Endometrium (tissue), 2 donors: ENCODE results near the gene GAGE10.
"Not testable (repeated sequence)": the region's sequence is repeated elsewhere in the genome, so short reads cannot be mapped to it uniquely, and the experiment has no call there.

ENCODE experiments used
- FAIRE-seq: peaks from 2 replicates; lab custom pipeline; 2012; peaks lifted over from hg19 to GRCh38; lab: Jason Lieb, UNC
- donor health status: control.
- donor health status: control.

The GAGE10 gene

DNA sequence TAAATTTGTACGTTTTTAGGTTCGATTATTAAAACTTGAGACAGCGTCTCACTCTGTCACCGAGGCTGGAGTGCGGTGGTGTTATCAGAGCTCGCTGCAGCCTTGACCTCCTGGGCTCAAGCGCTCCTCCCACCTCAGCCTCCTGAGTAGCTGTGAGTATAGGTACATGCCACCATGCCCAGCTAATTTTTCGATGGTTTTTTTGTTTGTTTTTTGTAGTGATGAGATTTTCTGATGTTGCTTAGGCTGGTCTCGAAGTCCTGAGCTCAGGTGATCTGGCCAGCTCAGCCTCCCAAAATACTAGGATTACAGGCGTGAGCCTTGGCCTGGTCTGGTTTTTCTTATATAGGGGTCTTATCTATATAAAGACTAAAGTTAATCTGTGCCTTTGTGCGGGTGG is 27.0 kb downstream of the GAGE10 start:
- not testable (repeated sequence) for FAIRE-seq

GRCh38 chrX:49331282-49331681 is 27.8 kb downstream of the GAGE10 start, which contains the start of gene GAGE13:
GAGE13 (plus strand) TSS chrX:49331582; CDS start chrX:49332738, 1,156 bp downstream.
- FAIRE-seq, result not testable (repeated sequence)

- not testable (repeated sequence) for FAIRE-seq
Measured at GRCh38 chrX:49331841-49332240, 28.4 kb downstream of the GAGE10 start.

DNA sequence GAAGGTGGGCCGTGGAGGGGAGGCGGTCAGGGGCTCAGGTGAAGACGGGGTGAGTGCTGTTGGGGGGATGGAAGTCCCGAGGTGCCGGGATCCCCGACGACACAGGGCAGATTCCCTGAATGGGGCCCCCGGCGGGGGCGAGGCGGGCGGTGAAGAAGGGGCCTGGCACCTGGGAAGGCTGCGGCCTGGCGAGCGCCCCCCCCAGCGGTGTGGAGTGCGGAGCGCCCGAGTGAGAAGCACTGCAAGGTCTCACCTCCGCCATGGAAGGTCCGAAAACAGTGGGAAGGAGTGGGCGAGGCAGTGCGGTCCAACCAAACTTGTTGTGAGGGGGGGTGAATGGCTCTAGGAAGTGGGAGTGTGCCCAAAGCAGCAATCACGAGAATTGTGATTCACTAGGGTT is 38.0 kb downstream of the GAGE10 start:
- not testable (repeated sequence) for FAIRE-seq

DNA sequence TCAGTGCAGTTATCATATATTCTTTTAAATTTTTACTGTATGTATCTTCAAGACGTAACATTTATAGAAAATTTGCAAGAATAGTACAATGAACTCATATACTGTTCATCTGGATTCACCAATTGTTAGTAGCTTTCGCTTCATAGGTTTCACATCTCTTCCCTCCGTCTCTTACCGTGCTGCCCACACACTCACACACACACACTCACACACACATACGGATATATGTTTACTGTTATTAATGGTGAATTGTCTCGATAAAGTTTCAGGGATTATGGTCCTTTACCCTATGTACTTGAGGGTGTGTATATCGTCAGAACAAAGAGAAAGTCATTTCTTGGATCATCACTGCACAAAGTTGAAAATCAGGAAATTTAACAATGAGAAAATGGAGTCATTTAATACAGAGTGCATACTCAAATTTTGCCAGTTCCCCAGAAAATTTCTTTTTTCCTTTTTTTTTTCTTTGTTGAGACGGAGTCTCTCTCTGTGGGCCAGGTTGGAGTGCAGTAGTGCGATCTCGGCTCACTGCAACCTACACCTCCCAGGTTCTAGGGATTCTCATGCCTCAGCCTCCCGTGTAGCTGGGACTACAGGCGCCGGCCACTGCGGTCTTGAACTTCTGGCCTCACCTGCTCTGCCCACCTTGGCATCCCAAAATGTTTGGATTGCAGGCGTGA is 41.2 kb downstream of the GAGE10 start:
- not testable (repeated sequence) for FAIRE-seq

- FAIRE-seq, result not testable (repeated sequence)
Measured at GRCh38 chrX:49345402-49345801, 42.0 kb downstream of the GAGE10 start.

DNA sequence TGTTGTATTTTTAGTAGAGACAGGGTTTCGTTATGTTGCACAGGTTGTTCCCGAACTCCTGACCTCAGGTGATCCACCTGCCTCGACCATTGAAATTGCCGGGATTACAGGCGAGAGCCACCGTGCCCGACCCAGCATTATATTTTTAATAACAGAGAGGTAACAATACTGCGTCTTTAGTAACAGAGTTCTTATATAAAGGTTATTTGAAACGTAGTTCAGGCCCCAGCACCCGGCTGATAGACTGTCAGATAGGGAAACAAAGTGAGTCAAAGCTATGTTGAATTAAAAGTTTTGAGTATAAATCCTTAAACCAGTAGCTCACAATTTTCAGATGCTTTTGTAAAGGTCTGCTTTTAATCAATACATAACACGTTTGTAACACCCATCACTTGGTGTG is 42.7 kb downstream of the GAGE10 start:
- FAIRE-seq, result not testable (repeated sequence)
